ENCODE data around the gene LRRC36. TPM values are rescaled to one million over a fixed set of nuclear protein-coding genes. Genes with fewer than 3 reads are reported as not detected.

LRRC36 gene
- total and polyA plus RNA-seq, 10 of the 15 experiments (the other 5 are each of a cell fraction or from before 2014, with no cell fraction given), result 0.45 to 2.0 (median 0.75) TPM; not detected in 1

DNA sequence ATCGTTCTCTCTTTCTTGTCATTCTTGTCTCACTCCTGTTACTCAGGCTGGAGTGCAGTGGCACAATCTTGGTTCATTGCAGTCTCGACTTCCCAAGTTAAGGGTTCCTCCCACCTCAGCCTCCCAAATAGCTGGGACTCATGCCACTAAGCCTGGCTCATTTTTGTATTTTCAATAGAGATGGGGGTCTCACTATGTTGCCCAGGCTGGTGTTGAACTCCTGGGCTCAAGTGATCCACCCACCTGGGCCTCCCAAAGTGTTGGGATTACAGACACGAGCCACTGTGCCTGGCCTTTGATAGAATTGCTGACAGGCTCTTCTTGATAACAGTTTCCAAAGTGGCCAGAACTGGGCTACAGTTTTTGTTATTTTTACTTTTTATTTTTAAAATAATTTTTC, 34.4 kb downstream of the LRRC36 start (continued):
- TF ChIP-seq, protein P1, sequence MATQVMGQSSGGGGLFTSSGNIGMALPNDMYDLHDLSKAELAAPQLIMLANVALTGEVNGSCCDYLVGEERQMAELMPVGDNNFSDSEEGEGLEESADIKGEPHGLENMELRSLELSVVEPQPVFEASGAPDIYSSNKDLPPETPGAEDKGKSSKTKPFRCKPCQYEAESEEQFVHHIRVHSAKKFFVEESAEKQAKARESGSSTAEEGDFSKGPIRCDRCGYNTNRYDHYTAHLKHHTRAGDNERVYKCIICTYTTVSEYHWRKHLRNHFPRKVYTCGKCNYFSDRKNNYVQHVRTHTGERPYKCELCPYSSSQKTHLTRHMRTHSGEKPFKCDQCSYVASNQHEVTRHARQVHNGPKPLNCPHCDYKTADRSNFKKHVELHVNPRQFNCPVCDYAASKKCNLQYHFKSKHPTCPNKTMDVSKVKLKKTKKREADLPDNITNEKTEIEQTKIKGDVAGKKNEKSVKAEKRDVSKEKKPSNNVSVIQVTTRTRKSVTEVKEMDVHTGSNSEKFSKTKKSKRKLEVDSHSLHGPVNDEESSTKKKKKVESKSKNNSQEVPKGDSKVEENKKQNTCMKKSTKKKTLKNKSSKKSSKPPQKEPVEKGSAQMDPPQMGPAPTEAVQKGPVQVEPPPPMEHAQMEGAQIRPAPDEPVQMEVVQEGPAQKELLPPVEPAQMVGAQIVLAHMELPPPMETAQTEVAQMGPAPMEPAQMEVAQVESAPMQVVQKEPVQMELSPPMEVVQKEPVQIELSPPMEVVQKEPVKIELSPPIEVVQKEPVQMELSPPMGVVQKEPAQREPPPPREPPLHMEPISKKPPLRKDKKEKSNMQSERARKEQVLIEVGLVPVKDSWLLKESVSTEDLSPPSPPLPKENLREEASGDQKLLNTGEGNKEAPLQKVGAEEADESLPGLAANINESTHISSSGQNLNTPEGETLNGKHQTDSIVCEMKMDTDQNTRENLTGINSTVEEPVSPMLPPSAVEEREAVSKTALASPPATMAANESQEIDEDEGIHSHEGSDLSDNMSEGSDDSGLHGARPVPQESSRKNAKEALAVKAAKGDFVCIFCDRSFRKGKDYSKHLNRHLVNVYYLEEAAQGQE (IDR thresholded peaks at IDR 0.05; ENCODE audit: low read depth, low read length), result no peak
- TF ChIP-seq YBX1 (IDR thresholded peaks at IDR 0.05) (no peak), ZNF592 (IDR thresholded peaks at IDR 0.05) (no peak), E4F1 (IDR thresholded peaks at IDR 0.05; ENCODE audit: borderline replicate concordance, partially characterized antibody) (no peak)
